Peyer's patch (tissue), 4 donors: Measurements from ENCODE around the gene CAMSAP1. TPM values are rescaled to one million over a fixed set of nuclear protein-coding genes. Genes with fewer than 3 reads are reported as not detected.

Source experiments
- DNase-seq, 3 donors: peaks; one replicate each; pipeline ENCODE4 v3.0.0-alpha.2; 2017 to 2019
- H3K27ac ChIP-seq, 4 donors: fragments of 200-600 bp; sonication (generic); one replicate each; pipeline ENCODE4 v1.5.1; 2016 to 2019
- H3K27me3 ChIP-seq, 2 donors: fragments of 200-600 bp; sonication (generic); one replicate each; pipeline ENCODE4 v1.5.1; 2019
- H3K36me3 ChIP-seq, 3 donors: fragments of 200-600 bp; sonication (generic); one replicate each; pipeline ENCODE4 v1.5.1; 2016 to 2019
- H3K4me1 ChIP-seq, 4 donors: fragments of 200-600 bp; sonication (generic); one replicate each; pipeline ENCODE4 v1.5.1; 2016 to 2019
- H3K4me3 ChIP-seq, 4 donors: fragments of 200-600 bp; sonication (generic); 1 replicate in 3 of 4; 2 replicates in 1 of 4; pipeline ENCODE4 v1.5.1; 2016 to 2019; ENCODE audit warnings: mild to moderate bottlenecking in 1 of 4
- H3K9me3 ChIP-seq, 4 donors: fragments of 200-600 bp; sonication (generic); one replicate each; pipeline ENCODE4 v1.5.1; 2016 to 2019; ENCODE audit warnings: mild to moderate bottlenecking in 1 of 4
- CTCF ChIP-seq, 6 experiments: fragments of 450-650 bp in 4 of 6; fragments of 200-600 bp in 2 of 6; sonication (generic) in 1 of 6; IDR thresholded peaks; one replicate each; pipeline ENCODE4 v1.5.1; 2017 to 2019; ENCODE audit warnings: antibody characterized with exemption in 6 of 6, mild to moderate bottlenecking in 3 of 6, moderate library complexity in 1 of 6
- POLR2A ChIP-seq, 2 donors: fragments of 450-650 bp; IDR thresholded peaks; one replicate each; pipeline ENCODE4 v1.5.1; 2017; ENCODE audit warnings: antibody characterized with exemption in 2 of 2, mild to moderate bottlenecking in 2 of 2, moderate library complexity in 2 of 2
- total RNA-seq, 4 donors: library from RNA; depleted of rRNA; stranded (reverse); fragments of >200 nt; gene quantifications; one replicate each; pipeline ENCODE4 v1.1.0, GENCODE V29; 2016

CAMSAP1 gene
- total RNA-seq, 4 donors from 2014 or later: 21.0 to 30.5 (median 24.2) TPM

GRCh38 chr9:135850737-135851136 lies 56.6 kb downstream of the CAMSAP1 start:
- Histone ChIP-seq H3K9me3 (no peaks in the 10 kb centered on the region), H3K4me3 (no peak overlapping the region), H3K27ac (no peak overlapping the region), H3K36me3 (peaks cover 0 to 11% (median 0%) of the 10 kb centered on the region in 3 donors), H3K4me1 (no peaks in the 10 kb centered on the region), H3K27me3 (no peaks in the 10 kb centered on the region)
- DNase-seq: no peak
- TF ChIP-seq POLR2A (IDR thresholded peaks at IDR 0.05): no peak
- no peak for TF ChIP-seq CTCF (IDR thresholded peaks at IDR 0.05)

- Histone ChIP-seq H3K4me3 (no peak overlapping the region), H3K9me3 (no peaks in the 10 kb centered on the region), H3K27ac (no peak overlapping the region), H3K36me3 (peaks cover 0 to 11% (median 0%) of the 10 kb centered on the region in 3 donors), H3K4me1 (no peaks in the 10 kb centered on the region), H3K27me3 (no peaks in the 10 kb centered on the region)
- TF ChIP-seq POLR2A (IDR thresholded peaks at IDR 0.05) (no peak), CTCF (IDR thresholded peaks at IDR 0.05) (no peak)
- DNase-seq: no peak
Measured at GRCh38 chr9:135849181-135849580, 58.2 kb downstream of the CAMSAP1 start.

- H3K4me3 ChIP-seq: no peak overlapping the region
- no peak for DNase-seq
- H3K27ac ChIP-seq: no peak overlapping the region
- TF ChIP-seq POLR2A (IDR thresholded peaks at IDR 0.05) (no peak), CTCF (IDR thresholded peaks at IDR 0.05) (no peak)
- H3K27me3 ChIP-seq: no peaks in the 10 kb centered on the region
- H3K9me3 ChIP-seq: no peaks in the 10 kb centered on the region
- peaks cover 0 to 11% (median 0%) of the 10 kb centered on the region in 3 donors for H3K36me3 ChIP-seq
- H3K4me1 ChIP-seq: no peaks in the 10 kb centered on the region
Measured at GRCh38 chr9:135848341-135849047, 58.9 kb downstream of the CAMSAP1 start.

- no peak overlapping the region for H3K27ac ChIP-seq
- H3K36me3 ChIP-seq: peaks cover 0 to 11% (median 0%) of the 10 kb centered on the region in 3 donors
- no peak for DNase-seq
- H3K9me3 ChIP-seq: no peaks in the 10 kb centered on the region
- no peaks in the 10 kb centered on the region for H3K27me3 ChIP-seq
- no peaks in the 10 kb centered on the region for H3K4me1 ChIP-seq
- TF ChIP-seq CTCF (IDR thresholded peaks at IDR 0.05) (no peak), POLR2A (IDR thresholded peaks at IDR 0.05) (no peak)
- H3K4me3 ChIP-seq: no peak overlapping the region
Measured at GRCh38 chr9:135847833-135848232, 59.5 kb downstream of the CAMSAP1 start.

- no peak for DNase-seq
- no peak overlapping the region for H3K4me3 ChIP-seq
- H3K9me3 ChIP-seq: no peaks in the 10 kb centered on the region
- no peaks in the 10 kb centered on the region for H3K4me1 ChIP-seq
- no peaks in the 10 kb centered on the region for H3K27me3 ChIP-seq
- no peaks in the 10 kb centered on the region for H3K36me3 ChIP-seq
- H3K27ac ChIP-seq: no peak overlapping the region
- TF ChIP-seq POLR2A (IDR thresholded peaks at IDR 0.05): no peak
- no peak for TF ChIP-seq CTCF (IDR thresholded peaks at IDR 0.05)
Measured at GRCh38 chr9:135840539-135840938, 66.8 kb downstream of the CAMSAP1 start.
